Activated T-helper 1 cell treated with anti-CD3 and anti-CD28 coated beads, Interleukin-12 subunit alpha, Interleukin-12 subunit beta, Interleukin-2, Interleukin-4 antibody, amounts not matched to agents 30 ng/mL and 10 ng/mL and 1 ng/mL, durations not matched to agents 14 hours and 24 hours and 36 hours (primary cell): ENCODE data around the gene OPRL1. TPM values are rescaled to one million over a fixed set of nuclear protein-coding genes. Genes with fewer than 3 reads are reported as not detected.
"Not testable (repeated sequence)": the region's sequence is repeated elsewhere in the genome, so short reads cannot be mapped to it uniquely, and the experiment has no call there.

Experiments
- DNase-seq: peaks from one replicate; pipeline ENCODE4 v3.0.0; 2021; ENCODE audit warnings: low spot score
- H3K27ac Mint-ChIP-seq: one replicate; pipeline ENCODE4 v1.8.0; 2021; ENCODE audit warnings: mild to moderate bottlenecking, mixed read lengths
- H3K27me3 Mint-ChIP-seq: one replicate; pipeline ENCODE4 v1.8.0; 2022; ENCODE audit warnings: mild to moderate bottlenecking, moderate library complexity, mixed read lengths; ENCODE audit not compliant: insufficient read depth
- H3K36me3 Mint-ChIP-seq: one replicate; pipeline ENCODE4 v1.8.0; 2021; ENCODE audit warnings: low read depth, mixed read lengths
- H3K4me1 Mint-ChIP-seq: one replicate; pipeline ENCODE4 v1.8.0; 2021; ENCODE audit warnings: low read depth, mixed read lengths
- H3K4me3 Mint-ChIP-seq: one replicate; pipeline ENCODE4 v1.8.0; 2021; ENCODE audit warnings: mild to moderate bottlenecking, moderate library complexity, mixed read lengths
- H3K9me3 Mint-ChIP-seq: one replicate; pipeline ENCODE4 v1.8.0; 2021; ENCODE audit warnings: mixed read lengths
- intact Hi-C: fragments of 100-400 bp; cut with micrococcal nuclease; formaldehyde crosslinking; loops from one replicate; pipeline ENCODE4 v1.15.1; 2024
- total RNA-seq: library from RNA; stranded (reverse); gene quantifications from 2 replicates; pipeline ENCODE4 v1.2.3, GENCODE V29; 2022

The OPRL1 gene
- total RNA-seq, 1 donor from 2014 or later = 0.16 TPM

DNA sequence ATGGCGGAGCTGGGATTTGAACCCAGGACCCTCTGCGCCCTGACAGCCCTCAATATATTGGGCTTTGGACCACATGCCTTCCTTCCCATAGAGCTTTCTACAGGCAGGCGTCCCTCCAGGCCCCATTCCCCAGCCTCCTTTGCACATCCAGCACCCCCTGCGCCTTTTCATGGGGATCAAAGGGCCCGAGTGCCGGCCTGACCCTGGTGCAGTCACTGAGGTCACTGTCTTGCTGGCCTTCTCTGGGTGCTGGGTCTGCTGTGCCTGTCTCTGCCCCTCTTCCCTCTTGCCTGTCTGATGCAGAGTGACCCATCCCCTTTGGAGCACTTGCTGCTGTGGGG, 1.7 kb downstream of the OPRL1 start:
- peak overlapping the region; percentile 72 for H3K27ac Mint-ChIP-seq
- peaks cover 24% of the 10 kb centered on the region for H3K27me3 Mint-ChIP-seq
- H3K36me3 Mint-ChIP-seq = peaks cover 2% of the 10 kb centered on the region
- peaks cover 24% of the 10 kb centered on the region for H3K4me1 Mint-ChIP-seq
- DNase-seq = no peak
- peak overlapping the region; percentile 65 for H3K4me3 Mint-ChIP-seq
- no peaks in the 10 kb centered on the region for H3K9me3 Mint-ChIP-seq
- intact Hi-C loops = no loop called here

DNA sequence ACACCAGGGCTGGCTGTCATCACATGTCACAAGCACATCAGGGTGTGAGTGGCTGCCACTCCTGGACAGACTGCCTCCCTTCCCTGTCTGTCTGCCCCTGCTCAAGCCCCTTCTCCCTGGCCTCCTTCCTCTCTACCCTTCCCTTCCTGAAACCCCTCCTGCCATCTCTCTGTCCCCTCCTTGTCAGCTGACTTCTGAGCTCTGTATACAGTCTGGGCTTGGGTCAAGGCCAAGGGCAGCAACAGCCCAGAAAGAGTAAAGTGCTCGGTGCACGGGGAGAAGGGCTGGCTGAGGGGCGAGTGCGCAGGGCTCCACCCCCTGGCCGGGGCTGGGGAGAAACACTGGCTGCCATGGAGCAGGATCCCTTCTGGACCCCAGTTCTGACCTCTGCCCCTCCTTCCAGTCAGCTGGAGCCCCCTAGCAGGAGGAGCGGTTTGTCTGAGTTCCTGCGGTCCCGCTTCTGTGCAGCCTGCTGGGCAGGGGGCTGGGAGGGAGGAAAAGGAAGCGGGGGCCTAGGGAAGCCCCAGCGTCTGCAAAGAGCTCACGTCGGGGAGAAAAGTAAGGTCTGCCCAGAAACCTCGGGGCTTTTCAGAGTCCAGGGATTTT, 2.3 kb downstream of the OPRL1 start:
- Mint-ChIP-seq H3K4me3 (peak overlapping the region; percentile 65), H3K27ac (peak overlapping the region; percentile 44)

DNA sequence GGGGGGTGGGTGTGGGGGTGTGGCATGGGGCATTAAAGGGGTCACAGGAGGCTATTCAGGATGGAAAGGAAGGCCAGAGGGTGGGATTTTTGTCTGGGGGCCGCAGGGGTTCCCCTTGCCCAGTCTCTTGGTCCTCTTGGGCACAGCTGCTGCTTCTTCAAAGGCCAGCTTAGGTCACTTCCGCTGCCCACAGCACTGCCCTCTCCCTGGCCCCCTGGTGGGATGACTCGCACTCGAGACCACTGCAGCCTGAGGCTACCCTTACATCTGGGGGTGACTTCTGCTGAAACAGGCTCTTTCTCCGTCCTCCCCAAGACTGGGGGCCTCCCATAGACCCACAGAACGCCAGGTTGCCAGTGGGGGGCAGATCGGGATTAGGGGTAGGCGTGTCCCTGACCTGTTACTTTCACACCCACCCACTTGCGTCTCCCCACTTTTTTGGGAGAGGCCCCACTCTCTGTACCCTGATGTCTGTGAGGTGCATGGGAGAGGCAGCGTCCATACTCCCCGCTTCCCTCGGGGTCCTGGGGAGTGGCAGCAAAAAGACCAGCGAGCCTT, 3.0 kb downstream of the OPRL1 start:
- H3K27ac Mint-ChIP-seq = peak overlapping the region; percentile 55
- H3K4me1 Mint-ChIP-seq = peaks cover 21% of the 10 kb centered on the region
- intact Hi-C loops = loop anchor here (1.0 kb wide), 1 partner anchor 37 kb away; no protein-coding TSS in a partner anchor
- H3K27me3 Mint-ChIP-seq = peaks cover 24% of the 10 kb centered on the region
- peak overlapping the region; percentile 72 for H3K4me3 Mint-ChIP-seq
- H3K36me3 Mint-ChIP-seq = peaks cover 1% of the 10 kb centered on the region
- DNase-seq = no peak
- H3K9me3 Mint-ChIP-seq = peaks cover 3% of the 10 kb centered on the region

More for the DNA sequence above, 2.3 kb downstream of the OPRL1 start:
- Mint-ChIP-seq H3K27me3 (peaks cover 24% of the 10 kb centered on the region), H3K4me1 (peaks cover 24% of the 10 kb centered on the region), H3K36me3 (peaks cover 2% of the 10 kb centered on the region), H3K9me3 (no peaks in the 10 kb centered on the region)
- DNase-seq = no peak
- intact Hi-C loops = no loop called here

DNA sequence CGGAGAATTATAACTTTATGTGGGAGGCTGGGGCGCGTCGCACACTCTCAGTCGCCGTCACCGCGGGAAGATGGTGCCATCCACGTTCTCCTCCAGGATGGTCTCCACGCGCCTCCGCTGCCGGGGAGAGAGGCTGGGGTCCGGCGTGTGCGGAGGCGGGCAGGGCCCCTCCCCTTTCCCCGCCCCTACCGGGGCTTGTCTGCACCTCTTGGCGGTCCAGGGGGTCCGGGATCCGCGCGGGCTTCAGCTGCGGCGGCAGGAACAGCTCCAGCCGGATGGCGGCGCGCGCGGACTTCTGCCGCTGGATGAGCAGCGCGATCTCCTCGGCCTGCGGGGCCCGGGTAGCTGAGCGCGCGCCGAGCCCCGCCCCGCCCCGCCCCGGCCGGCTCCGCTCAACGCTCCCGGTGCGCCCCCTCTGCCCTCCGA, 3.5 kb downstream of the OPRL1 start:
- peak overlapping the region; percentile 72 for H3K4me3 Mint-ChIP-seq
- intact Hi-C loops = loop anchor here (1.0 kb wide), 1 partner anchor 37 kb away; no protein-coding TSS in a partner anchor
- peak; percentile 67 for DNase-seq
- peaks cover 29% of the 10 kb centered on the region for H3K27me3 Mint-ChIP-seq
- peak overlapping the region; percentile 55 for H3K27ac Mint-ChIP-seq
- peaks cover 3% of the 10 kb centered on the region for H3K9me3 Mint-ChIP-seq
- H3K4me1 Mint-ChIP-seq = peaks cover 19% of the 10 kb centered on the region
- no peaks in the 10 kb centered on the region for H3K36me3 Mint-ChIP-seq

DNA sequence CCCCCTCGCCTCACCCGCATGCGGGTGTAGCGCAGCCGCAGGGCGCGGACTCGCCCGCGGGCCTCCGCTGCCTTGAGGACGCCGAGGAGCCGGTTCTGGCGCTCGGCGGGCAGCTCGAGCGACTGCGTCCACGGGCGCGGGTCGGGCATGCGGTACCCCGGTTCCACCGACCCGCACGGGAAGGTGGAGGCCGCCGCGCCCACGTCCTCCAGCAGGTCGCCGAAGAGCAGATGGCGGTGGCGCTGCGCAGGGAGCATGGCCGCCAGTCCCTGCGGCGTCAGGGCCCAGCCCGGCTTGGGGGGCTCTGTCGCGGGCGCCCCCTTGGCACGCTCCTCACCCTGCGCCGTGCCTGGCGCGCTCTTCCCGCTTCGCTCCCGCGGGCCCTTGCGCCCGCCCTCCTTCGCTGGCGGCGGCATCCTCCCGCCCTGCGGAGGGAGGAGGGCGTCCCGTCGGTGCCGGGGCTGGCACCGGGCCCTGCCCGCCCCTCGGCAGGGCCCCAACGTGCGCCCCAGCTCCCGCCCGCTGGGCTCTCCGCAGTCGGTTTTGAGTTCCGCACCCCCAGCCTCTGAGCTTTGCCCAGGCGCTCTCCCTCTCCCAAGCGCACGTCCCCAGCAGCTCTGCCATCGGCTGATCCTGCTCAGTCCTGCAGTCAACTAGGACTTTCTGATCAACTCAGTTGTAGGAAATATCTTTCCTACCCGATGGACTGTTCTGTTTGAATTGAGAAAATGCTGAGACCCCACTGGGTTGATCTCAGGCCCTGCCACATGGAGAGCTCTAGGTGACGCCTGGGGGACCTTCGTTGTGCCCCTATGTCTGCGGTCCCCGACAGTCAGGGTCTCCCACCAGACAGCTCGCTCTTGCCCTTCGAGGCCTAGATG, 4.2 kb downstream of the OPRL1 start, which contains the start of gene LKAAEAR1:
LKAAEAR1 (minus strand) TSS at position 595 of the 881 bp plus-strand sequence; CDS start at position 416, 179 bp downstream.
- H3K27ac Mint-ChIP-seq = peak within 1 kb of the TSS; percentile 67
- H3K27me3 Mint-ChIP-seq = peaks cover 29% of the 10 kb centered on the region
- H3K36me3 Mint-ChIP-seq = no peaks in the 10 kb centered on the region
- peaks cover 3% of the 10 kb centered on the region for H3K9me3 Mint-ChIP-seq
- peaks cover 17% of the 10 kb centered on the region for H3K4me1 Mint-ChIP-seq
- DNase-seq = no peak
- H3K4me3 Mint-ChIP-seq = peak within 1 kb of the TSS; percentile 81
- intact Hi-C loops = loop anchor here (1.0 kb wide), 1 partner anchor 36 kb away; no protein-coding TSS in a partner anchor

DNA sequence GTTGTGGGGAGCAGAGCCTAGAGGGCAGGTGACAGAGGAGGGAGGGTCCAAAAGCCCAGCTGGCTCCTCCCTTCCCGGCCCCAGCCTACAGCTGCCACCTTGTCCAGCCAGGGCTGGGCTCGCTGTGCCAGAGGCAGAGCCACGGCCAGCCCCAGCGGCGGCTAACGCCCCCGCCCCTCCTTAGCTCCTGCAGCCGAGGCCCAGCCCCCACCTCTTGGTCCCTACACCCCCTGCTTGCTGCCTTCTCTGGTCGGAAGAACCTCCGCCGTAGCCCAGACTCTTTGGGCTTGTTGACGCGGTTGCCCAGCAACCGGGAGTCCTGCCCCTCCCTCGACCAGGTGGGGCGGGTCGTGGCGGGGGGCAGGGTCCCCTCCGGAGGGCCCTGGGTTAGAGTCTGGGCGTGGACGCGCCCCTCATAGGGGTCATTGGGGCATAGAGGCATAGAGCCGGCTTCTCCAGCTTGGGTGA, 4.8 kb downstream of the OPRL1 start:
- intact Hi-C loops = no loop called here
- Mint-ChIP-seq H3K4me3 (peak overlapping the region; percentile 81), H3K4me1 (peaks cover 15% of the 10 kb centered on the region), H3K27me3 (peaks cover 29% of the 10 kb centered on the region), H3K9me3 (peaks cover 3% of the 10 kb centered on the region), H3K36me3 (no peaks in the 10 kb centered on the region), H3K27ac (peak overlapping the region; percentile 67)
- DNase-seq = no peak

DNA sequence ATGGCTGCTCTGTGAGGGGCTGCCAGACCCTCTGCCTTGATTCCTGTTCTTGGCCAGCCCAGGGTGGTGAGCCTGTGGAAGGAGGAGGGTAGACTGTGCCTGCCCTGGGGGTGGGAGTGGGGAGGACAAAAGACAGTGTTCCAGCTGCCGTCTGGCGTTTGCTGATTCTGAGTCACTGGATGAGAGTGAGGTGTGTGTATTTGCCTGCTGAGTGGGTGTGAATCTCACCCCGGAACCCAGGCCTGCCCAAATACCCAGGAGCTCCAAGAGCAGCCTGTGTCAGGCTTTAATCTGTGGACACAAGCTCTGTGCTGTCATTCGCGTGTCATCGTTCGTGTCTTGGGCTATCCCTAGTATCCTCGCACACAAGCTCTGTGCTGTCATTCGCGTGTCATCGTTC, 6.9 kb downstream of the OPRL1 start:
- no peaks in the 10 kb centered on the region for H3K36me3 Mint-ChIP-seq
- H3K4me3 Mint-ChIP-seq = no peak overlapping the region
- no peak for DNase-seq
- peaks cover 29% of the 10 kb centered on the region for H3K27me3 Mint-ChIP-seq
- no peak overlapping the region for H3K27ac Mint-ChIP-seq
- intact Hi-C loops = no loop called here
- H3K4me1 Mint-ChIP-seq = peaks cover 12% of the 10 kb centered on the region
- H3K9me3 Mint-ChIP-seq = peaks cover 3% of the 10 kb centered on the region

DNA sequence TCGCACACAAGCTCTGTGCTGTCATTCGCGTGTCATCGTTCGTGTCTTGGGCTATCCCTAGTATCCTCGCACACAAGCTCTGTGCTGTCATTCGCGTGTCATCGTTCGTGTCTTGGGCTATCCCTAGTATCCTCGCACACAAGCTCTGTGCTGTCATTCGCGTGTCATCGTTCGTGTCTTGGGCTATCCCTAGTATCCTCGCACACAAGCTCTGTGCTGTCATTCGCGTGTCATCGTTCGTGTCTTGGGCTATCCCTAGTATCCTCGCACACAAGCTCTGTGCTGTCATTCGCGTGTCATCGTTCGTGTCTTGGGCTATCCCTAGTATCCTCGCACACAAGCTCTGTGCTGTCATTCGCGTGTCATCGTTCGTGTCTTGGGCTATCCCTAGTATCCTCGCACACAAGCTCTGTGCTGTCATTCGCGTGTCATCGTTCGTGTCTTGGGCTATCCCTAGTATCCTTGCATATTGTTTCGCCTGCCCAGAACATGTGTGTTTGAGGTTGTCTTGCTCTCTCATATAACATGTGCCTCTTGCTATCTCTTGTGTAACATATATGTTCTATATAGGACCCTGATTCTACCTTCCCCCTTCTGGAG, 7.4 kb downstream of the OPRL1 start:
- H3K27me3 Mint-ChIP-seq = peaks cover 29% of the 10 kb centered on the region
- intact Hi-C loops, DNase-seq, H3K4me1 Mint-ChIP-seq, H3K27ac Mint-ChIP-seq, H3K9me3 Mint-ChIP-seq, H3K36me3 Mint-ChIP-seq, H3K4me3 Mint-ChIP-seq: not testable (repeated sequence)

DNA sequence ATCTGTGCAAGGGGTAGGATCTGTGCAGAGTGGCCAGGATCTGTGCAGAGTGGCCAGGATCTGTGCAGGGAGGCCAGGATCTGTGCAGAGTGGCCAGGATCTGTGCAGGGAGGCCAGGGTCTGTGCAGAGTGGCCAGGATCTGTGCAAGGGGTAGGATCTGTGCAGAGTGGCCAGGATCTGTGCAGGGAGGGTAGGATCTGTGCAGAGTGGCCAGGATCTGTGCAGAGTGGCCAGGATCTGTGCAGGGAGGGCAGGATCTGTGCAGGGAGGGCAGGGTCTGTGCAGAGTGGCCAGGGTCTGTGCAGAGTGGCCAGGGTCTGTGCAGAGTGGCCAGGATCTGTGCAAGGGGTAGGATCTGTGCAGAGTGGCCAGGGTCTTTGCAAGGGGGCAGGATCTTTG, 8.7 kb downstream of the OPRL1 start:
- DNase-seq, H3K27ac Mint-ChIP-seq, H3K9me3 Mint-ChIP-seq, H3K4me1 Mint-ChIP-seq, H3K4me3 Mint-ChIP-seq, H3K36me3 Mint-ChIP-seq, intact Hi-C loops: not testable (repeated sequence)
- peaks cover 25% of the 10 kb centered on the region for H3K27me3 Mint-ChIP-seq

DNA sequence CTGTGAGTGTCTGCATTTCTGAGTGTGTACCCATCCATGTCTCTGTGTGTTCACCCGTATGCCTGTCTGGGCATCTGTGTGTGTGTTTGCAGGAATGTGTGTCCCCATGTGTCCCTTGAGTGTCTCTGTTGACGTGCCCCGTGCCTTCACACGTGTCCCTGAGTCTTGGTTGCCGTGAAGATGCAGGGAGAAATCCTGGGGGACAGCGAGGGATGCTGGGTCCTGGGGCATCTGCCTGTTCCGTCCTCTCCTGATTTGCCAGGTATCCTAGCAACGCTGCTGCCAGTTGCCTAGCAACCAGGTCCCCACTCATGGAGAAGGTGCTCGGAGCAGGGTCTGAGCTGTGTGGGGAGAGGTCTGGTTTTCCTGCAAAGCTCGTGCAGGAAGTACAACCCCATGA, 10.3 kb downstream of the OPRL1 start:
- intact Hi-C loops = no loop called here
- Mint-ChIP-seq H3K4me3 (no peak overlapping the region), H3K4me1 (no peaks in the 10 kb centered on the region), H3K27me3 (peaks cover 17% of the 10 kb centered on the region), H3K9me3 (peaks cover 3% of the 10 kb centered on the region), H3K36me3 (no peaks in the 10 kb centered on the region), H3K27ac (no peak overlapping the region)
- no peak for DNase-seq

DNA sequence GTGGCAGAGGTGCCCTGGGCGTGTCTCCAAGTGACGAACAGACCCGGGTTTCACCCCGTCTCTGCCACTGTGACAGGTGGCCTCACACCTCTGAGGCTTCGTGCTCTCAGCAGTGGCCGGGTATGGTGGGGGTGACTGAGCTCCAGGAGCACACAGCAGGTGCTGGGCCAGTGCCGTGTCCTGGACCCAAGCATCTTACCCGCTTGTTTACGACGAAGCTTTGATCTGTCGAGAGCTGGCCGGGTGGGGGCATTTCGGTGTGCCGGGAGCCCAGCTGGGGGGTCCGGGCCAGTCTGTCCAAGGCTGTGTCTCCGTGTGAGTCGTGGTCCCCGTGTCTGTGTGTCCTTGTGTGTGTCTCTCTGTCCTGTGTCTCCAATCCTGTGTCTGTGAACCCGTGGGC, 11.5 kb downstream of the OPRL1 start:
- H3K27ac Mint-ChIP-seq = no peak overlapping the region
- DNase-seq = no peak
- intact Hi-C loops = no loop called here
- no peak overlapping the region for H3K4me3 Mint-ChIP-seq
- H3K36me3 Mint-ChIP-seq = no peaks in the 10 kb centered on the region
- H3K27me3 Mint-ChIP-seq = peaks cover 6% of the 10 kb centered on the region
- H3K9me3 Mint-ChIP-seq = peaks cover 3% of the 10 kb centered on the region
- H3K4me1 Mint-ChIP-seq = no peaks in the 10 kb centered on the region

DNA sequence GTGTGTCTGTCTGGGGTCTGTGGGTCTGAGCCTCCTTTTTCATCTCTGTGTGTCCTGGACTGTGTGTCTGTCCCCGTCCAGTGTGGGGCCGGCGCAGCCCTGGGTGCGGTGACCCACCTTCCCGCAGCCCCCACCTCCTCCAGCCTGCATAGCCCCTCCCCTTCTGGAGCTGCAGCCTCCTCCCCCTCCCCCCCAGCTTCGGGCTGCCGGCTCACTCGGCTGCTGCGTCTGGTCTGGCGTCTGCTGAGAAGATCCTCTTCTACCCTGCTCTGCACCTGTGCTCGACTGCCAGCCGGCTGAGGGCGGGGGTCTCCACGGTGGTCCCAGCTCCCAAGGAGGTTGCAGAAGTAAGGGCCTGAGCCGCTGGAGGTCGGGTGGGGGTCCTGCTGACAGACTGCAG, 11.9 kb downstream of the OPRL1 start:
- peaks cover 5% of the 10 kb centered on the region for H3K27me3 Mint-ChIP-seq
- H3K36me3 Mint-ChIP-seq = no peaks in the 10 kb centered on the region
- intact Hi-C loops = no loop called here
- no peaks in the 10 kb centered on the region for H3K4me1 Mint-ChIP-seq
- no peak for DNase-seq
- H3K4me3 Mint-ChIP-seq = no peak overlapping the region
- peaks cover 5% of the 10 kb centered on the region for H3K9me3 Mint-ChIP-seq
- no peak overlapping the region for H3K27ac Mint-ChIP-seq
